GM12878 (cell line): ENCODE data around the gene CWC25.

Source experiments
- EZH2 ChIP-seq: IDR thresholded peaks from 2 replicates; pipeline ENCODE4 v1.6.1; 2012; ENCODE audit warnings: low read depth, mild to moderate bottlenecking, control low read depth, inconsistent platforms, low read length, borderline replicate concordance; ENCODE audit not compliant: control insufficient read depth
- NFYA ChIP-seq: IDR thresholded peaks from 2 replicates; pipeline ENCODE4 v1.6.1; 2011; ENCODE audit warnings: low read depth, mild to moderate bottlenecking, low read length, improper control_type of control experiment, borderline replicate concordance
- POLR2A ChIP-seq: IDR thresholded peaks from 2 replicates; pipeline ENCODE4 v1.6.1; 2011; ENCODE audit warnings: low read depth, mild to moderate bottlenecking, low read length
- SP1 ChIP-seq: IDR thresholded peaks from one replicate; pipeline ENCODE4 v1.6.1; 2011; ENCODE audit warnings: low read depth, low read length
- TF ChIP-seq, protein P1 (sequence below): IDR thresholded peaks from 2 replicates; pipeline ENCODE4 v1.6.1; 2012; ENCODE audit warnings: low read depth, low read length, improper control_type of control experiment
- TF ChIP-seq, protein P2 (sequence below): IDR thresholded peaks from 2 replicates; pipeline ENCODE4 v1.6.1; 2012; ENCODE audit warnings: mild to moderate bottlenecking, low read depth, low read length

- TF ChIP-seq EZH2 (no peak), POLR2A (no peak), SP1 (no peak), NFYA (no peak)
- TF ChIP-seq, protein P1, sequence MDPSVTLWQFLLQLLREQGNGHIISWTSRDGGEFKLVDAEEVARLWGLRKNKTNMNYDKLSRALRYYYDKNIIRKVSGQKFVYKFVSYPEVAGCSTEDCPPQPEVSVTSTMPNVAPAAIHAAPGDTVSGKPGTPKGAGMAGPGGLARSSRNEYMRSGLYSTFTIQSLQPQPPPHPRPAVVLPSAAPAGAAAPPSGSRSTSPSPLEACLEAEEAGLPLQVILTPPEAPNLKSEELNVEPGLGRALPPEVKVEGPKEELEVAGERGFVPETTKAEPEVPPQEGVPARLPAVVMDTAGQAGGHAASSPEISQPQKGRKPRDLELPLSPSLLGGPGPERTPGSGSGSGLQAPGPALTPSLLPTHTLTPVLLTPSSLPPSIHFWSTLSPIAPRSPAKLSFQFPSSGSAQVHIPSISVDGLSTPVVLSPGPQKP = no peak
- TF ChIP-seq, protein P2, sequence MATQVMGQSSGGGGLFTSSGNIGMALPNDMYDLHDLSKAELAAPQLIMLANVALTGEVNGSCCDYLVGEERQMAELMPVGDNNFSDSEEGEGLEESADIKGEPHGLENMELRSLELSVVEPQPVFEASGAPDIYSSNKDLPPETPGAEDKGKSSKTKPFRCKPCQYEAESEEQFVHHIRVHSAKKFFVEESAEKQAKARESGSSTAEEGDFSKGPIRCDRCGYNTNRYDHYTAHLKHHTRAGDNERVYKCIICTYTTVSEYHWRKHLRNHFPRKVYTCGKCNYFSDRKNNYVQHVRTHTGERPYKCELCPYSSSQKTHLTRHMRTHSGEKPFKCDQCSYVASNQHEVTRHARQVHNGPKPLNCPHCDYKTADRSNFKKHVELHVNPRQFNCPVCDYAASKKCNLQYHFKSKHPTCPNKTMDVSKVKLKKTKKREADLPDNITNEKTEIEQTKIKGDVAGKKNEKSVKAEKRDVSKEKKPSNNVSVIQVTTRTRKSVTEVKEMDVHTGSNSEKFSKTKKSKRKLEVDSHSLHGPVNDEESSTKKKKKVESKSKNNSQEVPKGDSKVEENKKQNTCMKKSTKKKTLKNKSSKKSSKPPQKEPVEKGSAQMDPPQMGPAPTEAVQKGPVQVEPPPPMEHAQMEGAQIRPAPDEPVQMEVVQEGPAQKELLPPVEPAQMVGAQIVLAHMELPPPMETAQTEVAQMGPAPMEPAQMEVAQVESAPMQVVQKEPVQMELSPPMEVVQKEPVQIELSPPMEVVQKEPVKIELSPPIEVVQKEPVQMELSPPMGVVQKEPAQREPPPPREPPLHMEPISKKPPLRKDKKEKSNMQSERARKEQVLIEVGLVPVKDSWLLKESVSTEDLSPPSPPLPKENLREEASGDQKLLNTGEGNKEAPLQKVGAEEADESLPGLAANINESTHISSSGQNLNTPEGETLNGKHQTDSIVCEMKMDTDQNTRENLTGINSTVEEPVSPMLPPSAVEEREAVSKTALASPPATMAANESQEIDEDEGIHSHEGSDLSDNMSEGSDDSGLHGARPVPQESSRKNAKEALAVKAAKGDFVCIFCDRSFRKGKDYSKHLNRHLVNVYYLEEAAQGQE = no peak
Measured at GRCh38 chr17:38783227-38783626, 41.9 kb downstream of the CWC25 start.
